Measurements from ENCODE around the gene TIPARP.

The TIPARP gene

DNA sequence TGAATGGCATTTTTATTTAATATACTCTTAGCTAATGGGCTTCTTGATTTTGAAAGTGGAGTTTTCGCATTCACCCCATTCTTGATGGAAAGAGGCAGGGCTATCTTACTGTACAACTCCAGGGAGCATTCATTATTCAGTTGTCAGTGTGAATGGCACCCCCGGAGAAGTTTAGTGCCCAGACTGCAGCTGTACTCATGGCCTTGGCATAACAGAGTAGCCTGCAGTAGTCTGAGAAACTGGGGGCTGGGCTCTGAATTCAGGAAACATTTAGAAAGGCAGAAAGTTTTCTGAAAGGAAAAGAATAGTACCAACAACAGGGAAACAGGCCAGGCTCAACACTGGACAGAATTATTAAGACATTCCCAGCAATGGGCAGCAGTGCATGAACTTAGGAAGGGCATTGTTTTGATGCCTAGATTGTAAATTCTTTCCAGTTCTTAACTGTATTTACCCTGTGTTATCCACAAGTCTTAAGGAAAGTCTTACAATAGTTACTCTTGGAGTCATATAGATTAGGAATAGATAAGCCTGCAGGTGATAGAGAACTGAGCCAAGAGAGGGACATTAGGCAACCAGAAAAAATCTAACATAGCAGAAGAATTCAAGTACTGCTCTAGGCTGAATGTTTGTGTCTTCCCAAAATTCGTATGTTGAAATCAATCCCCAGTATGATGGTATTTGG lies 44.4 kb downstream of the TIPARP start:
- no peak overlapping the region for H3K4me3 ChIP-seq
- TF ChIP-seq, protein P1, sequence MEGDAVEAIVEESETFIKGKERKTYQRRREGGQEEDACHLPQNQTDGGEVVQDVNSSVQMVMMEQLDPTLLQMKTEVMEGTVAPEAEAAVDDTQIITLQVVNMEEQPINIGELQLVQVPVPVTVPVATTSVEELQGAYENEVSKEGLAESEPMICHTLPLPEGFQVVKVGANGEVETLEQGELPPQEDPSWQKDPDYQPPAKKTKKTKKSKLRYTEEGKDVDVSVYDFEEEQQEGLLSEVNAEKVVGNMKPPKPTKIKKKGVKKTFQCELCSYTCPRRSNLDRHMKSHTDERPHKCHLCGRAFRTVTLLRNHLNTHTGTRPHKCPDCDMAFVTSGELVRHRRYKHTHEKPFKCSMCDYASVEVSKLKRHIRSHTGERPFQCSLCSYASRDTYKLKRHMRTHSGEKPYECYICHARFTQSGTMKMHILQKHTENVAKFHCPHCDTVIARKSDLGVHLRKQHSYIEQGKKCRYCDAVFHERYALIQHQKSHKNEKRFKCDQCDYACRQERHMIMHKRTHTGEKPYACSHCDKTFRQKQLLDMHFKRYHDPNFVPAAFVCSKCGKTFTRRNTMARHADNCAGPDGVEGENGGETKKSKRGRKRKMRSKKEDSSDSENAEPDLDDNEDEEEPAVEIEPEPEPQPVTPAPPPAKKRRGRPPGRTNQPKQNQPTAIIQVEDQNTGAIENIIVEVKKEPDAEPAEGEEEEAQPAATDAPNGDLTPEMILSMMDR (IDR thresholded peaks at IDR 0.05): no peak
- DNase-seq (ENCODE audit: low spot score): no peak
- no peak overlapping the region for H3K27ac ChIP-seq

DNA sequence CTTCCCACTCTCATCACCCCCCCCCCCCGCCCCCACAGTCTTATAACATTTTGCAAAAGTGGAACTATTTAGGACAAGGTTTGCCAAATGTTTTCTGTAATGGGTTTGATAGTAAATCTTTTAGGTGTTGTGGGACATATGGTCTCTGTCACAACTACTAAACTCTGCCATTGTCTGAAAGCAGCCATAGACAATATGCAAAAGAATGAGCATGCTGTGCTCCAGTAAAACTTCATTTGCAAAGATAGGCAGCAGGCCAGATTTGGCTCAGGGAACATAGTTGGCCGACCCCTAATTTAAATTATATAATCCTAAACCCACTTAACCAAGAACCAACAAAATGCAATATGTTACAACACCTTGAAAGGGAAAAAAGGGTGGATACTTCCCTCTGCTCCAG lies 46.4 kb downstream of the TIPARP start:
- TF ChIP-seq, protein P1 (IDR thresholded peaks at IDR 0.05): no peak
- no peak for DNase-seq (ENCODE audit: low spot score)
- Histone ChIP-seq H3K27ac (no peak overlapping the region), H3K4me3 (no peak overlapping the region)

DNA sequence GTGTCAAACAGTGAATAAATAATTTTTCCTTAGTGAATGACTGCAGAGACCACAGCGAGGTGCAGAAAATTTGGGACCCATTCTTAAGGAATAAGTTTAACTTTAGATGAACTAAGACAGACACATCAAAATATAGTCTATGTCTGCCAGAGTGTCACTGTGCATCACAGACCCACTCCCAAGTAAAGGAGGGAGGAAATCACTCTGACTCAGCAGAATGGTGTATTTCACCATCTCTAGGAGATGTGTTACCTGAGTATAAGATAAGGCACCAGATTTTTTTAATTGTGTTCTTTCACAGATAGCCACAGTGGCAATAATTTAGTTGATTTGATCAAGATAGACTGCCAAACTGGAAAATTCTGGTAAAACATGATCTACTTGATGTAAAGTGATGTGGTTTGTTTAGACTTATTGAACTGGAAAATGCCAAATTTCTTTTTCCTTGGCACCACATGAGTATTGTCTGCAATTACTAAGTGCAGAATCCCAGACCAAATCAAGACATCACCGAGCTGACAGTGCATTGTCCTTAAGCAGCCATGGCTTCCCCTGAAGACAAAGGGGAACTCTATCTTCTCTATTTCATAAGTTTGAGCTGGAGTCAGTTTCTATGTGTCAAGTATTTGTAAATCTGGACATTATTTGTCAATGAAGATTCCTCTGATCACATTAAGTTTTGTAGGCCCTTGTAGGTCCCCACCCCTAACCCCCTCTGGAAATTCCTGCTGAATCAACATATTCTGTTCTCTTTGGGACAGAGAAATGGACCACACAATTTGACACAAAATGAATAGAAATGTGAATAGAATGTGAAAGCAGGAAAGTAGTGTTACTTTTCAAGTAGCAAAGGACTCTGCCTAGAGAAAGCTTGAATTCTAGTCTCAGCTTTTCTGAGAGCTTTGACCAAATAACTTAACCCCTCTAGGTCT lies 47.6 kb downstream of the TIPARP start:
- no peak overlapping the region for H3K27ac ChIP-seq
- TF ChIP-seq, protein P1 (IDR thresholded peaks at IDR 0.05): no peak
- H3K4me3 ChIP-seq: no peak overlapping the region
- DNase-seq (ENCODE audit: low spot score): no peak

DNA sequence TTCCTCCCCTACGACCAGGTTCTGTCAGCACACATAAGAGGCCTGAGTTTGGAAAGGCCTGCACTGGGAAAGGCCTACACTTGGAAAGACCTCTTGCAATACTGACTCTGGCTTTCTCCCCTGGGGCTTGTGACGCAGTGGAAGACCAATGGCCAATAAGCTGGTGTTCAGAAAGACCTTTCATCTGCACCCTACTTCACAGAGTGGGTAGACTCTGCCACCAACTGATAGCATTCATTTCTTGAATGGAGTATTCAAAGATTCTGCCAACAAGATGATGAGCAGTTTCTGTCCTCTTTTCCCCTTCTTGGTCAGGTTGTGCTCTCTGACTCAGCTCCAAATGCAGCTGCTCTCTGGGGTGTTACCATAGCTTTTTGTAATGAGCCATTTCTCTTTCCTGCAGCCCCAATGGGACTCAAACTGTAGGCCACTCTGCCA lies 48.8 kb downstream of the TIPARP start:
- no peak overlapping the region for H3K4me3 ChIP-seq
- TF ChIP-seq, protein P1 (IDR thresholded peaks at IDR 0.05): no peak
- no peak for DNase-seq (ENCODE audit: low spot score)
- H3K27ac ChIP-seq: no peak overlapping the region

DNA sequence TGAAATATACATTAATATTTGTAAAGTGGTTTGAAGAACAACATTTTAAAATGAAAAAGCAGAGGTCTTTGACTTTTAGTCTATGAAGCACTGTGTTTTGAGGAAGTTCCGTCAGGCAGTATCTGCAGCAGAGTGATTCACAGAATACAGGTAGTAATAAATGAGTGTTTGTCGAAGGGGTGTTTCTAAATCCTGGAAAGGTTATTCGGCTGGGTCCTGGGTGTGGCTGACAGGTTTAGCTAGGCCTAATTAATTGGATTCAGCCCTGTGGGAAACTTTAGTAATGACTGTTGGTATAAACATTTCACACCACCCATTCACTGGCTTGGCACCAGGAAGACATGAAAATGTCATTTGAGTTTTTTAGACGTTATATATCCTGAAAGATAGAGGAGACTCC lies 51.3 kb downstream of the TIPARP start:
- no peak overlapping the region for H3K4me3 ChIP-seq
- TF ChIP-seq, protein P1 (IDR thresholded peaks at IDR 0.05): no peak
- no peak for DNase-seq (ENCODE audit: low spot score)
- no peak overlapping the region for H3K27ac ChIP-seq

DNA sequence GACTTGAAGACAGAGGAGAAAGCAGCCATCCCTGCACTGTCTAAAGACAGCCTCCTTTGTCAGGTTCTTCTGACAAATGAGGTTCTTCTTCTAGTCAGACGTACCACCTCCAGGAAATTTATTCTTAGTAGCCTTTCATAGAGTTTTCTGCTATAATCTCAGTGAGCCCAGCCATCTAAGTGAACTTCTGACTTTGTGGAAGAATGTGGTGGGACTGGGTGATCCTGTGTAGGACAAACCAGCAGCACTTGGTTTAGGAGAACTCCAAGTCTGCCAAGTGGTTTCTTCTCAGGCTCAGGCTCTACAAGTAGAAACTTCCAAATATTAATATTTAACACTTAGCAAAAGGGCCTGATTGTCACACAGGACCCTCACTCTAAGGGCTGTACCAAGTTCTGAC lies 52.1 kb downstream of the TIPARP start:
- DNase-seq (ENCODE audit: low spot score): no peak
- Histone ChIP-seq H3K4me3 (no peak overlapping the region), H3K27ac (no peak overlapping the region)
- TF ChIP-seq, protein P1 (IDR thresholded peaks at IDR 0.05): no peak
